ENCODE results near the gene SEMA4D.

SEMA4D gene

DNA sequence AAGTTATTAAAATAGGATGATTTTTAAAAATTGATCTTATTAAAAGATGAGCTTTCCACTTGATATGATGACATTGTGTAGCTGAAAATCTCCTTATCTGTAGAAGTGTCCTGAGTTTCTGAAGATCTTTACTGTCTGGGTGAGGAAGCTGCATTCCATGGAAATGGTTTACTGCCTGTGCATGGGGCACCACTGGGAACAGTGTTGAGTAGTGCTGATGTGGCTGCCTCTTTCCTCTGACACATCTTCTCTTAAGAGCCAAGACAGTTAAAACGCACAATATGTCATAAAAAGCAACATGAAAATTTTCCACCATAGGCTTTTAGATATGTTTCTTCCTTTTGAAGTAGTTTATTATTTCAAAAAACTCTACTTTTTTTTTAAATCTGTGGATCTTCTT lies 155.0 kb downstream of the SEMA4D start:
- Histone ChIP-seq H3K9ac (ENCODE audit: low read depth, low read length, poor library complexity, severe bottlenecking) (no peak overlapping the region), H3K27me3 (ENCODE audit: insufficient read depth, low read length, poor library complexity, severe bottlenecking) (no peaks in the 10 kb centered on the region), H3K4me1 (ENCODE audit: insufficient read depth, low read length, poor library complexity, severe bottlenecking) (no peaks in the 10 kb centered on the region), H4K20me1 (ENCODE audit: insufficient read depth, low read length, poor library complexity, severe bottlenecking) (no peaks in the 10 kb centered on the region), H3K79me2 (ENCODE audit: insufficient read depth, low read length) (no peaks in the 10 kb centered on the region), H3K9me2 (replicated peaks; ENCODE audit: low read depth, low read length) (no peaks in the 10 kb centered on the region), H3K4me2 (ENCODE audit: low read depth, low read length, poor library complexity, severe bottlenecking) (no peak overlapping the region), H3F3A (ENCODE audit: low read depth) (no peaks in the 10 kb centered on the region), H2AFZ (ENCODE audit: low read length) (no peak overlapping the region), H3K4me3 (ENCODE audit: low read length, poor library complexity, severe bottlenecking) (no peak overlapping the region), H3K9me3 (ENCODE audit: insufficient read depth, low read depth, low read length) (0 out of 2 replicates have a peak, but pooled peaks cover 5% of the 10 kb centered on the region), H3K36me3 (ENCODE audit: insufficient read depth, low read length) (peaks cover 88% of the 10 kb centered on the region)
- TF ChIP-seq CTCF (conservative IDR thresholded peaks at IDR 0.05; ENCODE audit: low read length) (no peak), EZH2phosphoT487 (IDR thresholded peaks at IDR 0.05; ENCODE audit: borderline replicate concordance) (no peak)

- Histone ChIP-seq H3K4me2 (ENCODE audit: low read depth, low read length, poor library complexity, severe bottlenecking) (no peak overlapping the region), H3K36me3 (ENCODE audit: insufficient read depth, low read length) (peaks cover 90% of the 10 kb centered on the region), H3K4me3 (ENCODE audit: low read length, poor library complexity, severe bottlenecking) (no peak overlapping the region), H3K9ac (ENCODE audit: low read depth, low read length, poor library complexity, severe bottlenecking) (no peak overlapping the region), H3K79me2 (ENCODE audit: insufficient read depth, low read length) (no peaks in the 10 kb centered on the region), H3F3A (ENCODE audit: low read depth) (no peaks in the 10 kb centered on the region), H3K9me2 (replicated peaks; ENCODE audit: low read depth, low read length) (no peaks in the 10 kb centered on the region), H4K20me1 (ENCODE audit: insufficient read depth, low read length, poor library complexity, severe bottlenecking) (no peaks in the 10 kb centered on the region), H3K4me1 (ENCODE audit: insufficient read depth, low read length, poor library complexity, severe bottlenecking) (no peaks in the 10 kb centered on the region), H2AFZ (ENCODE audit: low read length) (no peak overlapping the region), H3K27me3 (ENCODE audit: insufficient read depth, low read length, poor library complexity, severe bottlenecking) (no peaks in the 10 kb centered on the region), H3K9me3 (ENCODE audit: insufficient read depth, low read depth, low read length) (0 out of 2 replicates have a peak, but pooled peaks cover 5% of the 10 kb centered on the region)
- no peak for TF ChIP-seq CTCF (conservative IDR thresholded peaks at IDR 0.05; ENCODE audit: low read length)
- TF ChIP-seq EZH2phosphoT487 (IDR thresholded peaks at IDR 0.05; ENCODE audit: borderline replicate concordance) = no peak
Measured at GRCh38 chr9:89342213-89342612, 155.7 kb downstream of the SEMA4D start.

DNA sequence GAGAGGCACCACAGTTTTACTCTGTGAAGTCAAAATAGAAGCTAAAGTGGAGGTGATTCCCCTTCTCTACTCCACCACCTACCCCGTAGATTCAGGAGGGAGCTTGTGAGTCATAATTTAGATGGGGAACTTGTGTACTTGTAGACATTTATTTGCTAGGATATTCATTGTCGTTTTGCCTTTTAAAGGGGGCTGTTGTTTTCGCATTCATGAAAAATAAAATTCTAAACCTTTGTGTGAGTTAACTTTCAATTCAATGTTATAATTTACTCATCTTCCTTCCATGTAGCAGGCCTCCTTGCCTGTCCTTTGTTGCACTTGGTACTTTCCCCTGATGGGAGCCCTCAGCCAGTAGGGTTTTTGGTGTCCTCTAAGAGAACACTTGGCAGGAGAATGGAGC lies 157.6 kb downstream of the SEMA4D start:
- Histone ChIP-seq H2AFZ (ENCODE audit: low read length) (no peak overlapping the region), H3K9ac (ENCODE audit: low read depth, low read length, poor library complexity, severe bottlenecking) (no peak overlapping the region), H3K4me3 (ENCODE audit: low read length, poor library complexity, severe bottlenecking) (no peak overlapping the region), H3K27me3 (ENCODE audit: insufficient read depth, low read length, poor library complexity, severe bottlenecking) (no peaks in the 10 kb centered on the region), H3K9me2 (replicated peaks; ENCODE audit: low read depth, low read length) (no peaks in the 10 kb centered on the region), H3F3A (ENCODE audit: low read depth) (no peaks in the 10 kb centered on the region), H3K79me2 (ENCODE audit: insufficient read depth, low read length) (no peaks in the 10 kb centered on the region), H3K9me3 (ENCODE audit: insufficient read depth, low read depth, low read length) (0 out of 2 replicates have a peak, but pooled peaks cover 5% of the 10 kb centered on the region), H3K4me1 (ENCODE audit: insufficient read depth, low read length, poor library complexity, severe bottlenecking) (no peaks in the 10 kb centered on the region), H3K4me2 (ENCODE audit: low read depth, low read length, poor library complexity, severe bottlenecking) (no peak overlapping the region), H4K20me1 (ENCODE audit: insufficient read depth, low read length, poor library complexity, severe bottlenecking) (no peaks in the 10 kb centered on the region), H3K36me3 (ENCODE audit: insufficient read depth, low read length) (peaks cover 84% of the 10 kb centered on the region)
- no peak for TF ChIP-seq EZH2phosphoT487 (IDR thresholded peaks at IDR 0.05; ENCODE audit: borderline replicate concordance)
- TF ChIP-seq CTCF (conservative IDR thresholded peaks at IDR 0.05; ENCODE audit: low read length) = no peak
